ENCODE data around the gene TMEM192. TPM values are rescaled to one million over a fixed set of nuclear protein-coding genes. Genes with fewer than 3 reads are reported as not detected.

The TMEM192 gene
- total and polyA plus RNA-seq, 2 of the 8 experiments (the other 6 are each of a cell fraction or from before 2014, with no cell fraction given): 7.3 to 10.9 TPM

DNA sequence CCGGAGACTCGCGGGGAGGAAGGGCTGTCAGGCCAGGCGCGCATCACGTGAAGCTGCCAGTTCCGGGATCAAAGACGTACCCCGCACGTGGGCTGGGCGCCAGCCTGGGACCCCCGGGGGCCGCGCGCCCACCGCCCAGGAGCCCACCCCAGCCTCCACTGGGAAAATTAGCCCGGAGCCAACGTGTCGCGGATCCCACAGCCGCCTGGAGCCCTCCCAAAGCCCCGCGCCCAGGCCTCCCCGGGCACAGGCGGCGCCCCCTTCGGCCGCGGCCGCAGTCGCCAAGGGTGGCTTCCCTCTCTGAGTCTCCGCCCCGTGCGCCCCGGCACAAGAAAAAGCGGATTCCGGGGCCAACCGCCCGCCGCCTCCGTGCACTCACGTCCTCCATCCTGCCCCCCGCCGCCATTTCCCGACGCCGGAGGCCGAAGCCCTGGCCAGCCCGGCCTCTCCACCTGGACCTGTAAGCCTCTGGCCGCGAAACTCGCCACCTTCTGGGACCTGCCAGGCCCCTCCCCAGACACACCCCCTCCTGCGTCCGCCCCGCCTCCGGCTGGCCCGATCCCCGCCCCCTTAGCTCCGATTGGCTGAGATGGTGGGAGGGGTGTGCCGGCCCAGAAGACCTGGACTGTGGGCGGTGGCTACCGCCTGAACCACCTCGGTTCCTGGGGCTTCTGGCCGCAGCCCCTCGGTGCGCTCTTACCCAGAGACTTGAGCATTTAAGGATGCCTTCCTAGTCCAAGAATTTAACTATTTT lies at the start of gene TMEM192 (continued):
- TF ChIP-seq YY1 (IDR thresholded peaks at IDR 0.05; ENCODE audit: low read depth, low read length) (peak; percentile 76; the same call in 1 of the 2 replicates), SAP30 (IDR thresholded peaks at IDR 0.05; ENCODE audit: insufficient read depth, insufficient replicate concordance, low read length) (no peak), GABPA (IDR thresholded peaks at IDR 0.05; ENCODE audit: borderline replicate concordance, insufficient read depth, low read length) (no peak), ASH2L (IDR thresholded peaks at IDR 0.05; ENCODE audit: low read length) (peak; percentile 91), HDAC6 (IDR thresholded peaks at IDR 0.05; ENCODE audit: low read depth, low read length) (no peak), JUN (IDR thresholded peaks at IDR 0.05; ENCODE audit: low read depth, low read length) (no peak), RBBP5 (IDR thresholded peaks at IDR 0.05; ENCODE audit: borderline replicate concordance, low read depth, low read length) (peak; percentile 70; the same call in 1 of the 2 replicates), KDM1A (IDR thresholded peaks at IDR 0.05; ENCODE audit: borderline replicate concordance, low read length) (no peak), NANOG (IDR thresholded peaks at IDR 0.05; ENCODE audit: insufficient read depth, low read depth, low read length, poor library complexity, severe bottlenecking) (no peak), CHD2 (IDR thresholded peaks at IDR 0.05; ENCODE audit: low read length) (no peak), CBX8 (IDR thresholded peaks at IDR 0.05; ENCODE audit: borderline replicate concordance, low read depth, low read length) (no peak), CREB1 (IDR thresholded peaks at IDR 0.05) (no peak), PHF8 (conservative IDR thresholded peaks at IDR 0.05; ENCODE audit: low read depth, low read length) (peak; percentile 88)
- TF ChIP-seq, protein P1, sequence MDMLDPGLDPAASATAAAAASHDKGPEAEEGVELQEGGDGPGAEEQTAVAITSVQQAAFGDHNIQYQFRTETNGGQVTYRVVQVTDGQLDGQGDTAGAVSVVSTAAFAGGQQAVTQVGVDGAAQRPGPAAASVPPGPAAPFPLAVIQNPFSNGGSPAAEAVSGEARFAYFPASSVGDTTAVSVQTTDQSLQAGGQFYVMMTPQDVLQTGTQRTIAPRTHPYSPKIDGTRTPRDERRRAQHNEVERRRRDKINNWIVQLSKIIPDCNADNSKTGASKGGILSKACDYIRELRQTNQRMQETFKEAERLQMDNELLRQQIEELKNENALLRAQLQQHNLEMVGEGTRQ (IDR thresholded peaks at IDR 0.05; ENCODE audit: low read length): peak; percentile 83

All from H1 (cell line).